ENCODE results near the gene AQP3. TPM values are rescaled to one million over a fixed set of nuclear protein-coding genes. Genes with fewer than 3 reads are reported as not detected.
"Not testable (repeated sequence)": the region's sequence is repeated elsewhere in the genome, so short reads cannot be mapped to it uniquely, and the experiment has no call there.

Gene AQP3
- polyA plus RNA-seq, 1 donor, result 103 TPM

DNA sequence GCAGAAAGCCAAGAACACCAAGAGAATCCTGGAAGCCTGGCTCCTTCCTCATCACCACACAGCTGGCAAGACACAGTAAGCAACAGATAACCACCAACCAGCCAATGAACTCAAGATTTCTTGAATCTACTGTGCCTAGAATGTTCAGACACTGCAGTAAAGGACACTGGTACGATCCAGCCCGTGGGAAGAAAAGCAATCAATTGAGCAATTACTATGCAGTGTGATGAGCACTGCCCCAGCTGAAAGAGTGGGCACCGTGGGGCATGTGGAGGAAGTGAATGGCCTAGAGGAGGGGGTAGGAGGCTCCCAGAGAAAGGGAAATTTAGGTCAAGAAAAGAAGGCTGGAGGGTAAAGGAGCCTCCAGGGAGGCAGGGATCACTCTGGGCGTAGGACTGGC is 49.6 kb downstream of the AQP3 start:
- not testable (repeated sequence) for DNase-seq; H3K36me3 ChIP-seq (ENCODE audit: control insufficient read depth, insufficient read depth, low read length); H3K27me3 ChIP-seq (ENCODE audit: control insufficient read depth, insufficient read depth, low read length); H3K27ac ChIP-seq (ENCODE audit: low read length); H3K9me3 ChIP-seq (ENCODE audit: control insufficient read depth, low read depth, low read length); H3K4me3 ChIP-seq (ENCODE audit: low read length)
- peaks cover 17% of the 10 kb centered on the region for H3K4me1 ChIP-seq (ENCODE audit: control insufficient read depth, insufficient read depth, low read length)
- WGBS (ENCODE audit: insufficient coverage, low lambda C conversion rate), result no CpG with 5 or more reads among the region's 4 CpGs

DNA sequence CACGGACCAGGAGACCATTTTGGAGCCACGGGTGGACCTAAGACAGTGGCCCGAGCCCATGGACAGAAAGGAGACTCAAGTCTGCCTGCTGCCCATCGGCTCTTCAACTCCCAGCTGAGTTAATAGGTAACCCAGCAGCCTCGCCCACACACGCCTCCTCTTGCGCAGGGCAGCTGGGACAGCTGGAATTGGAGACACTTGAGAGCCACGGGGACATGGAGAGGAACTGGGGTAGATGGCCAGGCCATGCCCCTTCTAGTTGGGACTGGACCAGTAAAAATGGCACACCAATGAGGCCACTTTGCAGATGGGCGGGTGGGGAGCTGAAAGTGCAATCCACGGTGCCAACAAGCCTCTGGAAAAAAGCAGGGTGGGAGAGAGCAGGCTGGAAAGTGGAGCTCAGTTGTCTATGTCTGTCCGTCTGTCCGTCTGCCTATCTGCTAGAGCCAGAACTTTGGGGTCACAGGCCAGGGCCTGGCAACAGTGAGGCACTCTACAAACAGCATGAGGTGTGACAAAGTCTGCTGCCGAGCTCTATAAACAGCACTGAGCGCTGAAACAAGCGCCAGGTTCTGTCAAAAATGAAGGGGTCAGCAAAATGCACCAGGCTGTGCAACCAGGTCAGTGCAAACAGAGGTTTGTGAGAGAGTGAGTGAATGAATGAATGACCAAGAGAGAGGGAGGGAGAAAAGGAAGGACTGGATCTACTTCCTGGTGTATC is 52.1 kb downstream of the AQP3 start:
- H3K4me1 ChIP-seq (ENCODE audit: control insufficient read depth, insufficient read depth, low read length), result peaks cover 33% of the 10 kb centered on the region
- peak overlapping the region; percentile 85 for H3K27ac ChIP-seq (ENCODE audit: low read length)
- no CpG with 5 or more reads among the region's 15 CpGs for whole genome bisulfite sequencing (ENCODE audit: insufficient coverage, low lambda C conversion rate)
- not testable (repeated sequence) for H3K27me3 ChIP-seq (ENCODE audit: control insufficient read depth, insufficient read depth, low read length); H3K36me3 ChIP-seq (ENCODE audit: control insufficient read depth, insufficient read depth, low read length); H3K9me3 ChIP-seq (ENCODE audit: control insufficient read depth, low read depth, low read length)
- DNase-seq, result peak; percentile 82 to 87
- peak overlapping the region; percentile 40 for H3K4me3 ChIP-seq (ENCODE audit: low read length)

DNA sequence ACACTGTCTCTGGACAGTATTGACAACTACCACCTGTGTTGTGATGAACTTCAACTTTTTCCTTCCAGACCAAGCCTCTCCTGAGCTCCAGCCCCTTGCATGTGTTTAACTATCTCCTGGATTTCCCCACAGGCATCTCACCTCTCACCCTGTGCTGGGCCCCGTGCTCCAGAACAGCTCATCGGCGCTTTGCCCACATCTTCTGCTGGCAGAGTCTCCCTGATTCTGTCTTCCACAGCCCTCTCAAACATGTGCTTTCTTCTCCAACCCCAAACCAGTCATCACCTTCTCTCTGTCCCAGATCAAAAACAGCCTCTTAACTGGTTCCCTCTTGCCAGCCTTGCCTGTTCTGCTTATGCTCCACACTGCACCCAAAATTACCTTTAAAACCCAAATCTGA is 53.4 kb downstream of the AQP3 start:
- no CpG with 5 or more reads among the region's 3 CpGs for whole genome bisulfite sequencing (ENCODE audit: insufficient coverage, low lambda C conversion rate)
- H3K9me3 ChIP-seq (ENCODE audit: control insufficient read depth, low read depth, low read length); H3K36me3 ChIP-seq (ENCODE audit: control insufficient read depth, insufficient read depth, low read length); H3K27me3 ChIP-seq (ENCODE audit: control insufficient read depth, insufficient read depth, low read length): not testable (repeated sequence)
- peak overlapping the region; percentile 81 for H3K27ac ChIP-seq (ENCODE audit: low read length)
- DNase-seq, result peak in 1 of 2 donors; percentile 19
- peaks cover 38% of the 10 kb centered on the region for H3K4me1 ChIP-seq (ENCODE audit: control insufficient read depth, insufficient read depth, low read length)
- peak overlapping the region; percentile 40 for H3K4me3 ChIP-seq (ENCODE audit: low read length)

DNA sequence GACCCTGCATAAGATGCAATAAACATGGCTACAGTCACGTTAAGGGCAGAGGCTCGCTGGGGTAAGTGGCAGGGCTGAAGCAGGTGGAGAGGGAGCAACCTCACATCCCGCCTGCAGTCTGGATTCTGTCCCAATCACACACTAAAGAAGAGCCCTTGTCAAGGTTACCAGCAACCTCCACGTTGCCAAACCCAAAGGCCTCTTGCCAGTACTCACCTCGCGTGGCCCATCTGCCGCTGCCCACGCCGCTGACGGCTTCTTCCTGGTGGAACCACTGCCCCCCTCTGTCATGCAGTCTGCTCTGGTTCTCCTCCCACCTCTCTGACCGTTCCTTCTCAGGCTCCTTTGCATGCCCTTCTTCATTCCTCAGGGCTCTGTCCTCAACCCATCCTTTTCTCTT is 53.8 kb downstream of the AQP3 start:
- Histone ChIP-seq H3K4me3 (ENCODE audit: low read length) (peak overlapping the region; percentile 40), H3K27ac (ENCODE audit: low read length) (peak overlapping the region; percentile 81)

DNA sequence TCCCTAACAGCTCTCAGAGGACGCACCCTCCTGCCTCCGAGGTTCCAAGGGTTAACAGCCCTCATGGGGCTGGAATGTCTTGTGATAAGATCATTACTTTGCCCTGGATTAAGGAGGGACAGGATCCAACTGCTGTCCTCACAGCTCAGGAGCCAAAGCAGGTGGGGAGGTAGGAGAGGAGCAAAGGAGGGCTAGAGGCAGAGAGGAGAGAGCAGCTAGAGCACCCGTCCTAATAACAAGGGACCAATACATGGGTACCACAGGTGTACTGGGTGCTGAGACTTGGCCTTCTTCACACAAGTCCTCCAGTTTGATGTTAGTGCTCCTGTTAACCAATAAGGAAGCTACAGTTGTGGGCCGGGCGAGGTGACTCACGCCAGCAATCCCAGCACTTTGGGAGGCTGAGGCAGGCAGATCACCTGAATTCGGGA is 54.8 kb downstream of the AQP3 start:
- peak; percentile 70 to 86 for DNase-seq
- Histone ChIP-seq H3K4me1 (ENCODE audit: control insufficient read depth, insufficient read depth, low read length) (peaks cover 38% of the 10 kb centered on the region), H3K27ac (ENCODE audit: low read length) (peak overlapping the region; percentile 81), H3K4me3 (ENCODE audit: low read length) (peak overlapping the region; percentile 40)
- WGBS (ENCODE audit: insufficient coverage, low lambda C conversion rate), result no CpG with 5 or more reads among the region's 7 CpGs
- not testable (repeated sequence) for H3K9me3 ChIP-seq (ENCODE audit: control insufficient read depth, low read depth, low read length); H3K27me3 ChIP-seq (ENCODE audit: control insufficient read depth, insufficient read depth, low read length); H3K36me3 ChIP-seq (ENCODE audit: control insufficient read depth, insufficient read depth, low read length)

More for the DNA sequence above, 53.8 kb downstream of the AQP3 start:
- H3K9me3 ChIP-seq (ENCODE audit: control insufficient read depth, low read depth, low read length), result no peaks in the 10 kb centered on the region
- peaks cover 38% of the 10 kb centered on the region for H3K4me1 ChIP-seq (ENCODE audit: control insufficient read depth, insufficient read depth, low read length)
- WGBS (ENCODE audit: insufficient coverage, low lambda C conversion rate), result no CpG with 5 or more reads among the region's 11 CpGs
- H3K27me3 ChIP-seq (ENCODE audit: control insufficient read depth, insufficient read depth, low read length), result no peaks in the 10 kb centered on the region
- no peaks in the 10 kb centered on the region for H3K36me3 ChIP-seq (ENCODE audit: control insufficient read depth, insufficient read depth, low read length)
- DNase-seq, result peak in 1 of 2 donors; percentile 32

Other genes starting within 250 kb of the AQP3 start
- 82.4 TPM for gene SPINK4, start 207.4 kb downstream of the AQP3 start, polyA plus RNA-seq
- gene BAG1, start 182.9 kb downstream of the AQP3 start, polyA plus RNA-seq, result 72.9 TPM
- gene CHMP5, start 182.5 kb downstream of the AQP3 start, polyA plus RNA-seq, result 82.0 TPM
- 33.4 TPM for gene NFX1, start 157.1 kb downstream of the AQP3 start, polyA plus RNA-seq
- 40.9 TPM for gene AQP7, start 45.0 kb downstream of the AQP3 start, polyA plus RNA-seq
- gene NOL6, start 26.3 kb upstream of the AQP3 start, polyA plus RNA-seq, result 22.2 TPM
- gene ANKRD18B, start 76.7 kb upstream of the AQP3 start, polyA plus RNA-seq, result 0.22 TPM